Stimulated activated naive CD4-positive, alpha-beta T cell (primary cell): ENCODE data around the gene SNAPC3.
A peak's percentile ranks its signal among the peaks of the same experiment; 100 is the strongest.
"Not testable (repeated sequence)": the region's sequence is repeated elsewhere in the genome, so short reads cannot be mapped to it uniquely, and the experiment has no call there.

ENCODE experiments used
- DNase-seq, 6 experiments: peaks; one replicate each; lab custom pipeline; 2025; lab: John Stamatoyannopoulos, UW

Gene SNAPC3

DNA sequence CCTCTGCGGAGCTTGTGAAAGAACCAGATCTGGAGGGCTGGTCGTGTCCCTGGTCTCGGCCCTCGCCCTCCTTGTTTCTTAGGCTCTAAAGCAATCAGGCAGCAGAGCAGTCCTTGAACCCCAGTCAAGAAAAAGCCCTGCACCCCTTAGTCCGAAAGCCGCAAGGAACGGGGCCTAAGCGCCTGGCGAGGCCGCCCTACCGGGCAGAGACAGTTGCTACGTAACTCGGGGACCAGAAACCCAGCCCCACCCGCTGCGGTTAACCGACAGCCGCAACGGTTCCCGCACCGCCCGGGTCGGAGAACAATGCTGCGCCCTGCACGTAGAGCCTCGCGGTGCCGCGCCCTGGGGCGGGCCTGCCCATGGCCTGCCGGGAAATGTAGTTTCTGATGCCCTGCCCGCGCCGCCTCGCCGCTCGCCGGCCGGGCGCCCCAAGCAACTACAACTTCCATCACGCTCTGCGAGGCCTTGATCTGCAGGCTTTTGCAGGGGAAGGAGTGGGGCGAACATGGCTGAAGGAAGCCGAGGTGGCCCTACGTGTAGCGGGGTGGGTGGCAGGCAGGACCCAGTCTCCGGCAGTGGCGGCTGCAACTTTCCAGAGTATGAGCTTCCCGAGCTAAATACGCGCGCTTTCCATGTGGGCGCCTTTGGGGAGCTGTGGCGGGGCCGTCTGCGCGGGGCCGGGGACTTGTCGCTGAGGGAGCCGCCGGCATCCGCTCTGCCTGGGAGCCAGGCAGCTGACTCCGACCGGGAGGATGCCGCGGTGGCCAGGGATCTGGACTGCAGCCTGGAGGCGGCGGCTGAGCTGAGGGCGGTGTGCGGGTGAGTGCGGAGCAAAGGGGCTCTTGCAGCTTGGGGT lies at the start of gene SNAPC3:
TSS of gene SNAPC3 (plus strand) at position 505 of the 859 bp plus-strand sequence. CDS start at position 509, 4 bp downstream.
- peak; percentile 89 to 92 (median 92) for DNase-seq

DNA sequence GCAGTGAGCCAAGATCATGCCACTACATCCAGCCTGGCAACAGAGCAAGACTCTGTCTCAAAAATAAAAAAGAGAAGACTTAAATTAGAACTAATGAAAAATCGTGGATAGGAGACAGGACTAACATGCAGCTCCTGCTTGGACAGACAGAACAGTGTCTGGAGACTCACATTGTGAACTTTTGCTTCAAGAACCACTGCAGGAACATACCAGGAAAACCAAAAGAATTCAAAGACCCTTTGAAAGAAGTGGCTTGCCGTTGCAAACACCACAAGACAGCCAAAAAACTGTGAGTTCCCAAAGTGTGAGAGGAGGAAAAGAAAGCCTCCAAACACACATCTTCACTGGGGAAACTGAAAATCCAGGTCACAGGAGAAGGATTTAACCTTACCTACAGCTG lies 48.8 kb upstream of the SNAPC3 start:
- no peak for DNase-seq

DNA sequence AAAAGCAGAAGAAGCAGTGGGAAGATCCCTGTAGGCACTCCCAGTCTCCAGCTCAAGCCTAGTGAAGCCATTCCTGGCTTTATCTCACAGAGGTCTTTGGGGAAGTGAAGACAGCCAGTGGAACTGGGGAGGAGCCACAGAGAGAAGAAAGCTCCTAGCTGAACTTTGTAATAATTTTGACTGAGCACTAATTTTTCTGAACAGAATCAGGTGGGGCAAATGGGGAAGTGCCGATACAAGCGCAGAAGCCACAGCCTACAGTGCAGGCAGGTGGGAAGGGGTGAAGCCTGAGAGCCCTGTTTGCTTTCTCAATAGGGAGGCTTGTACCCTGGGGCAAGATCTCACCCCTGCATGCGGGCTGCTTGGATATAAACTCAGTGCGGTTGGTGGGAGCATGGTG lies 48.4 kb upstream of the SNAPC3 start:
- no peak for DNase-seq

DNA sequence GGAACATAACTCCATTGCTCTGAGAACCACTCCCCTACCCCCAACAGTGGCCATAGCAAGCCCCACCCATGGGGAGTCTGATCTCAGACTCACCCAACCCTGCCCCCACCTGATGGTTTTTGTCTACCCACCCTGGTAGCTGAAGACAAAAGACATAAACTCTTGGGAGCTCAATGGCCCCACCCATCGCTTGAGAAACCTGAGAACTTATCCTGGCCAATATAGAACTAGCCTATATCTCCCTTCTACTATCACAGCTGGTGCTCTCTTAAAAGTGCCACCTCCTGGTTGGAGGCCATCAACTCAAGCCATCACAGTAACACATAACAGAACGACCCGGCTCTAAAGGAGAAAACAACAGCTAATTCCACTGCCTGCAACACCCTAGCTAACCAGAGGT lies 47.9 kb upstream of the SNAPC3 start:
- no peak for DNase-seq

DNA sequence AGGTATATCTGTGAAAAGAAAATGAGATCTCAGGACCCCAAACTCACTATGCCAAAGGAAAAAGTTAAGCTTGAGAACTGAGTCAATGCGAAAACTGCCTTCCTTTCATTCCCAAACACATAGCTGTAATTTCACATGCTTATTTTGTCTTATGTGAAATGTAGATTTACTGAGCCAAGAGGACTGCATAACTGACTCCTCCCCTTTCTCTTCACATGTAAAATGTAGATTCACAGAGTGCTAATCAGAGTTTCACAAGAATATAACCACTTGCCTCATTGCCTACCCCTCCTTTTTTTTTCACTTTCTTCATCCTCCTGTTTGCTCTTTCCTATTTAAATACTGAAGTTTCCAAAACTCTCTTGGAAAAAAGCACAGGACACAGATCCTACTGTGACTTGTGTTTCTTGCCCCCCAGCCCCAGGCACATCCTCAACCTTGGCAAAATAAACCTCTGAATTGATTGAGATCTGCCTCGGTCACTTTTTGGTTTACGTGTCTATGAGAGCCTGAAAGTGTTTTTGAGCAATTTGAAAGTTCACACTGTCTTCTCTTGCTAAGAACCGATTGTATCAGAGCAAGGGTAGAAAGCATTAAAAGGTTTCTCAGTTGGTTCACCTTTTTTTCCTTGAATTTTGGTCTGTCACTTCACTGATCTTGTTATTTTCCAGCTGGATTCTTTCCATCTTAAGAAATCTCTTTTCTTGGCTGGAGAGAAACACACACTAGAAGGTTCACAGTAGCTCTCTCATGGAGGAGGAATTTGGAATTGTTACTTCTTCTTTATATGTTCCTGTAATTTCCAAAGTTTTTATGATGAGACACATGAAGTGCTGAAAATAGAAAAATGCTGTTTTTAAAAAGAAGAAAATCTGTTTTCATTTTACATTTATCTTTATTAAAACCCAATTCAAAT lies 44.8 kb upstream of the SNAPC3 start:
- no peak for DNase-seq

DNA sequence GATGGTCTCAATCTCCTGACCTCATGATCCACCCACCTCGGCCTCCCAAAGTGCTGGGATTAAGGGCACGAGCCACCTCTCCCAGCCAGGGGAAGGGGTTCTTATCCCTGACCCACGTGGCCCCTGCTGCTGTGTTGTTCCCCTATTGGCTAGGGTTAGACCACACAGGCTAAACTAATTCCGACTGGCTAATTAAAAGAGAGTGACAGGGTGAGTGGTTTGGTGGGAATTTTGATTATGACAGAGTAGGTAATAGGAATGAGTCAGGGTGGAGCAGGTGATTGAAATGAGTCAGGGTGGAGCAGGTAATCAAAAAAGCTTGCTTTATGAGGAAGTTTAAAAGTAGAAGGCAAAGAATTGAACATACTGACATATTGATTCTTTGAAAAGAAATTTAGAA lies 43.4 kb upstream of the SNAPC3 start:
- DNase-seq = not testable (repeated sequence)

DNA sequence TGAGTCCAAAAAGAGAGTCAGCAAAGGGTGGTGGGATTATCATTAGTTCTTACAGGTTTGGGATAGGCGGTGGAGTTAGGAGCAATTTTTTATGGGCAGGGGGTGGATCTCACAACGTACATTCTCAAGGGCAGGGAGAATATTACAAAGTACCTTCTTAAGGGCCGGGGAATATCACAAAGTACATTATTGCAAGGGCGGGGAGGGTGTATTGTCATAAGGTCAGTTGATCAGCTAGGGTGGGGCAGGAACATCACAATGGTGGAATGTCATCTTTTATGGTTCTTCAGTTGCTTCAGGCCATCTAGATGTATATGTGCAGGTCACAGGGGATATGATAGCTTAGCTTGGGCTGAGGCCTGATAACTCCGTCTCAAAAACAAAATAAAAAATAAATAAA lies 42.8 kb upstream of the SNAPC3 start:
- not testable (repeated sequence) for DNase-seq

DNA sequence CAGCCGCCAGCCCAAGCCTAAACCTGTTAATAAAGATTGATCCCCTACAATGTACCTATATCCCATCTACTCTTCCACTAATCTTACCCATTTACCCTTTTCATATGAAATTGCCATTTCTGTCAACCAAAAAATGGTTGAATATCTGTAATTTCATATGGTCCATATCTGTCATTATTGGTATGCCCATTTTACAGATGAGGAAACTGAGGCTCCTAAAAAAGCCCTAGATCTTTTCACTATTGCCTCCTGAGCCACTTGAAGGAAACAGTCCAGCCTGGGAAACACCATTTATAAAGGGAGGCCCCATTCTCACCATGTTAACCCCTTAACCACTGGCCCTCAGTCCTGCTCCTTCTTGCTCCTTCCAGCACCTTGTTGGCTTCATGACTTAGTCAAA lies 41.2 kb upstream of the SNAPC3 start:
- DNase-seq = no peak

DNA sequence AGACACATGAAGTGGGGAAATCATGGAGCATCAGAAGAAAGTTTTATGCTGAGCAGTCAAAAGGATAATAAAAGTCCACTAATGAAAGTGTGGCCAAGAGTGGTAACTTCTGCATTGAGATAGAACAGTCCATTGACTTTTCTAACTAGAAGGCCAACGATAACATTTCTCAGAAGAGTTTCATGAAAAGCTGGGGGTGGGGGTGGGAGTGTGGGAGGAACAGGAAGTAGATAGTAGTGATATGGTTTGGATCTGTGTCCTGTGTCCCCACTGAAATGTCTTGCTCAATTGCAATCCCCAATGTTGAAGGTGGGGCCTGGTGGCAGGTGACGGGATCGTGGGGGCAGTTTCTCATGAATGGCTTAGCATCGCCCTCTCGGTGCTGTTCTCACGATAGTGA lies 36.2 kb upstream of the SNAPC3 start:
- DNase-seq = no peak

DNA sequence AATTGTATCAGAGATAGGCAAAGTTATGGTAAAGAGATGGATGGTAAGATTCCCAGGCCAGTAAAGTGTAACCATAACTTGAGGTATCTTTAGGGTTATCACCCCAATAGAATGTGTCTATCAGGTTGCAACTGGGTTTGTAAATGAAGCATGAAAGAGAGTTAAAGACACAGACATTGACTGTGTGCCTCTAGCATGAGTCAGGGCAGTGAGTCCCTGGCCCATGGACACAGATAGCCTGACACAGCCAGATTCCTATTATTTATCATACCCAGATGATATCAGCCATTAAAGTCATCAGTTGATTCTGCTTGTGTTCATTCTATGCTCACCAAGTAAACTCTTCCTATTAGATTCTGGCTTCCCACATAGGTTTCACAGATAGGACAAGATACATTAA lies 33.5 kb upstream of the SNAPC3 start:
- DNase-seq = no peak

DNA sequence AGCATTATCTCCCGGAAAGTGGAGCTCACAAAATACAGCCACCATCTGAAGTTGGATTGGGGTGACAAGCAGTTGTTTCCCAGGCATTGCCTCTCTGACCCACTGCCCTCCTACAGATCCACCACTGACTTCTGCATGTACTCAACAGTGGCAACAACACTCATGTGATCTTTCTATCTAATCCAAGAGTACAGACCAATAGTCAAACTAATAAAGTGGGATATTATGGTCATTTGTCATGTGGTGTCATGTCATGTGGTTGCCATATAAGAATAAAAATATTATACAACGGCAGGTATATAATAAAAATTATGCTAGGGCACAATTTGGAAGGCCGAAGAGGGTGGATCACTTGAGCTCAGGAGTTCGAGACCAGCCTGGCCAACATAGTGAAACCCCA lies 33.0 kb upstream of the SNAPC3 start:
- no peak for DNase-seq

DNA sequence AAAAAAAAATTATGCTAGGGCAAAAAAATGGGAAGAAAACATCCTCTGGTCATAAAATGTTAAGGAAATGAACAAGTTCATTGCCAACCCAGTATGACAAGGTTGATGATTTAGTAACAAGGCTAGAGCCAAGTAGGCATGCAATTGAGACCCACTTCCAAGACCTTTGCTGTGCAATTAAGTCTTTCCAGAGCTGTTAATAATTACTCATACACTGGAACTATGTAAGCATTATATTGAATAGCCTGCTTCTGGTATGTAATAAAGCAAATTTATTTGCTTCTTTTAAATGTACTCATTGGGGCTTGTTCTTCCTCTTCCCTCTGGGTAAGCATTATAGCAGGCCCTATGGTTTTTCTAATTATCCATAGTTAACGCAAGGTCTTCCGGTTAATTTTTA lies 32.5 kb upstream of the SNAPC3 start:
- DNase-seq = no peak

DNA sequence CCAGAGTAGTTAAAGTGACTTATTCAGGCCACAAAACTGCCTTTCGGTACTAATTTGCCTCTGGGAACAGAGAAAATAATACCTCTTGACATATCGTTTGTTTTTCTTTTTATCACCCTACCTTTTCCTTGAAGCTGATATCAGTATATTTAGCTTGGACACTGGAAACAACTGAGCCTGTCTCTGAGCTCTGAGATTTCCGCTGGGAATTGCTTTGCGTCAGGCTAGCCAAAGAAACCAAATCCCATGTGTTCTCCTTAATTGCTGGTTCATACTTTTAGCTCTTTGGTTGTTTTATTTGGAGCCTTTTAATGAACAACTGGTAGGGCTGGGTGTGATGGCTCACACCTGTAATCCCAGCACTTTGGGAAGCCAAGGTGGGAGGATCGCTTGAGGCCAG lies 30.3 kb upstream of the SNAPC3 start:
- DNase-seq = no peak

DNA sequence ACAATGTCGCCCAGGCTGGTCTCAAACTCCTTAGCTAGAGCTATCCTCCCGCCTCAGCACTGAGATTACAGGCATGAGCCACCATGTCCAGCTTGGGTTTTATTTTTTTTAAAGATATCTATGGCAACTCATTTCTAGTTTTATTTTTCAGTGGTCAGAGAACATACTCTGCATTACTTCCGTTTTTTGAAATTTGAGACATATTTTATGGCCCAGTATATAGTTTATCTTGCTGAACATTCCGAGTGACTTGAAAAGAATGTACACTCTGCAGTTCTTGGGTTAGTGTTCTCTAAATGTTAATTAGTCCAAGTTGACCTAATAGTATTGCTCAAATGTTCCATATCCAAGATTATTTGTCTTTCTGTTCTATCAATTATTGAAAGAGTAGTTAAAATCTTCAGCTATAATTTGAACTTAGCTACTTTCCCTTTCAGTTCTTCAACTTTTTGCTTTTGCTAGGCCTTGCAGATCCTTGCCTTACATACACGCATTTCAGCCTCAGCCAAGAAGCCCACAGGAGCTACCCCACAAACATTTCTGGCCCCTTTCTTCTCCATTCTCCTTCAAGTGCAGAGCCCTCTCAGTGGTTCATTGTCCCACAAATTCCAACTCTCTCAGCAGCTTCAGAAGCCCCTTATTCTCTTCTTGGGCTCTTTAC lies 22.3 kb upstream of the SNAPC3 start:
- no peak for DNase-seq

DNA sequence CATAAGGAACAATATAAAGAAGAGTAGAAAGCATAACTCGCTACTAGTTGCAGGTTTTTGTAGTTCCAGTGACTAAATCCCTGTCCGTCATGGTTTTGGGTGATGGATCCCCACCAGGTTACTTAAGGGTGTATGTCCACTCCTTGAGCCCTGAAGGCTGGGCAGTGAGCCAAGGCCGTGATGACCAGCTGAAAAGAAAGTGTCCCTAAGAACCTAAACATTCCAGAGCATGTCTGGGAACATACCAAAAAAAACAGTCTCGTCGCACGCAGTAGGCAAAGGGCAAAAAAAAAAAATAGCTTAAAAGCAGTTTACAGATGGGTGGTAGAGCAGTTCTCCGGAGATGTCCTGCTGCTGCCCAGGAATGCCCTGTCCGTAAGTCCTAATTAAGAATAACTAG lies 21.4 kb upstream of the SNAPC3 start:
- no peak for DNase-seq

DNA sequence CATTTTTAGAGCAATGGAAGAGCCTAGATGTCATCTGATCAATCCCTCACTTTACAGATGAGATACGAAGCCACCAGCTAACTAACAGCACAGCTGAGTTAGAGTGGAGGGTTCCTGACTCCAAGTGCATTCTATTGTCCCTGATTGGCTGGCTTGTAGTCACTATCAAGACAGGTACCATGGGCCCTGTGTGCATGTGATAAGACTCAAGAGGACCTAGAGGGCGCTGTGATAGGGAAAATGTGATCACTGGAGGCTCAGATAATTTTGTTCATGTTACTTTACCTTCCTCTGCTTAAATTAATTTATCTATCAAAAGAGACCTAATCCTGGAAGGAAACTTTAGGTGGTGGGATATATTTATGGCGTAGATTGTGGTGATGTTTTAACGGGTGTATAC lies 19.5 kb upstream of the SNAPC3 start:
- no peak for DNase-seq

DNA sequence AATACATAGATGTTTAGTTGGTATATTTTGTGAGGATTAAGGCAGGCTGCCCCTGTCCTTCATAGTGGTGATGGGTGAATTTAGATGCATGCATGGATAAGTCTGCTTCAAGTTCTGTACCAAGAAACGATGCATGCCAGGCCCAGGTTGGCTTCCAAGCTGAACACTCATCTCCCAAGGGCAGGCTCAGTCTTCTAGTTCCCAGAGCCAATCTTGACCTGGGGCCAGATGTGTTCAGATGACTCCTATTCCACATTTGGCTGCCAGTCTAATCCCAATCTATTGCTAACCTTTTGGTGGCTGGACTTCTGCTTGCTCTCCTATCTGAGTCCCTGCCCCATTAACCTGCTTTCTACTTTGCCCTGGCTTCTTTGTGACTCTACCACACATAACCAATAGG lies 18.5 kb upstream of the SNAPC3 start:
- no peak for DNase-seq

DNA sequence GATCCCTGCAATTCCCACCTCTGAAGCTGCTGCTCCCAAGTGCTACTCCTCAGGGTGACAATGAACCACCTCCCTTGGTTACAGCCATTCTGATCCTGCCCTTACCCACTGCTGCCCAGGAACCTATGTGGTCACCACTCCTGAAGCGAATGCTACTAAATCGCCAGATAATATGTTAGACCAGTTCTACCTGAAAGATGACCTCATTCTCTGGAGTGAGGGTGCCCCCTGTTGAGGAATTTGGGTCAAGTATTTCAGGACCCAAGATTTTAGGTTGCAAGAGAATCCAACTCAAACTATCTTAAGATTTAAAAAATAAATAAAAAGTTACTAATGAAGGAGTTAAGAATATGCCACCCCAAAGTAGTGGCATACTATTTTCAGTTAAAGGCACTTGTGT lies 5.8 kb upstream of the SNAPC3 start:
- DNase-seq = peak in 4 of 6 experiments; percentile 3 to 30 (median 24)

DNA sequence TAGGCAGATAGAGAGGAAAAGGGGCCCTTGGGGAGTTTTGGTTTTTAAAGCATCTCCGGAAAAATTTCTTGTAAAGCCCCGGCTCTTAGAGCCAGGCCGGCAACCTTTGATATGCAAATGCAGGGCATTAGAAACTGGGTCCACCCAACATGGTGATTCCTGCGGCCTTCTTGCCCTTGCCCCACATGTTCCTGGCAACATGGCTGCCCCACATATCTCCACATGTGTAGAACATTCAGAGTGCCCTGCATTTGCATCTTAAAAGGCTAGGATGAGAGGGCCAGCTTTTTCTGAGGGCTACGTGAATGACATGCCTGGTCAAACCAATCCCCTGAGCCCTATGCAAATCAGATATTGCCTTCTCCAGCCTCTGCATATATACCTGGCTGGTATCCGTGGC lies 5.0 kb upstream of the SNAPC3 start:
- no peak for DNase-seq

DNA sequence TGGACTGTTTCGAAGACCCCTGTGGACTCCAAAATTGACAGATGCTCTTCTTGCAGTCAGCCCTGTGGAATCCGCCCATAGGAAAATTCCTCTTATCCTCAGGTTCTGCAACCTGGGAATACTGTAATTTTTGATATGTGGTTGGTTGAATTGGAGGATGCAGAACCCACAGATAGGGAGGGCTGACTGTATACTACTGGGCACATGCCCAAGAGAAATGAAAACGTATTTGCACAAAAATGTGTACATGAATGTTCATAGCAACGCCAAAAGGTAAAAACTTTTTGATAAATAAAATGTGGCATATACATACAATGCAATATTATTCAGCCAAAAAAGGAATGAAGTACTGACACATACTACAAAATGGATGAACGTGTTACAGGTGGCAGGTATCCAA lies 1.9 kb upstream of the SNAPC3 start:
- no peak for DNase-seq

DNA sequence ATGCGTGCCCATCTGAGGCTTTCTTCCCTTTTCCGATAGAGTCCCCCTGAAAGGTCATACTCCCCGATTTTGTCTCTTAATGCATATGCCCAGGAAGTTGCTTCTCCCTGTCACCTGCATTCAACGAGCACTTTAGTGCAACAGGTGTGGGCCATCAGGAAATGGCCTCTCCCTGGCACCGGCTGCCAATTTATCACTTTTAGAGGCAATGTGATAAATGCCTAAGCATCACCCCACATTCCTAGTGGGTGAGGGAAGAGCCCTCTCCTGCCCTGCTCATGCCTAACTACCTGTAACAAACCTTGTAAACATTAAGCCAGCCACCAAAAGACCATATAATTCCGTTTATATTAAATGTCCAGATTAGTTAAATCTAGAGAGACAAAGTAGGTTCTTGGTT lies 1.1 kb upstream of the SNAPC3 start:
- no peak for DNase-seq

DNA sequence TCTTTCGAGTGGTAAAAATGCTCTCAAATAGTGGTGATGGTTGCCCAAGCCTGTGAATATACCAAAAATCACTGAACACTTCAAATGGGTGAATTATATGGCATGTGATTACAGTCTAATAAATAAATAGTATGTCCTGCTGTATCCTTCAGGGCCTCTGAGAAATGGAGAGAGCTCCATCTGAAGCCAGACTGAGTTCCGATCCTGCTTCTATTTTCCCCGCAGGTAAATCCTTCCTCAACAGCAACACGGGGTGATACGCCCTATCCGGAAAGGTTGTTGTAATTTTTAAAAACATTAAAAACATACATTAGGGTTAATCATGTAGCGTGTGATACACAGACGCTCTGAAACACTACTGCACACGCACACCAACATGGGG lies 695 bp upstream of the SNAPC3 start:
- no peak for DNase-seq
